ENCODE results near the gene SLC25A48.

GRCh38 chr5:135890867-135891266, 56.4 kb downstream of the SLC25A48 start:
- TF ChIP-seq, protein P1, sequence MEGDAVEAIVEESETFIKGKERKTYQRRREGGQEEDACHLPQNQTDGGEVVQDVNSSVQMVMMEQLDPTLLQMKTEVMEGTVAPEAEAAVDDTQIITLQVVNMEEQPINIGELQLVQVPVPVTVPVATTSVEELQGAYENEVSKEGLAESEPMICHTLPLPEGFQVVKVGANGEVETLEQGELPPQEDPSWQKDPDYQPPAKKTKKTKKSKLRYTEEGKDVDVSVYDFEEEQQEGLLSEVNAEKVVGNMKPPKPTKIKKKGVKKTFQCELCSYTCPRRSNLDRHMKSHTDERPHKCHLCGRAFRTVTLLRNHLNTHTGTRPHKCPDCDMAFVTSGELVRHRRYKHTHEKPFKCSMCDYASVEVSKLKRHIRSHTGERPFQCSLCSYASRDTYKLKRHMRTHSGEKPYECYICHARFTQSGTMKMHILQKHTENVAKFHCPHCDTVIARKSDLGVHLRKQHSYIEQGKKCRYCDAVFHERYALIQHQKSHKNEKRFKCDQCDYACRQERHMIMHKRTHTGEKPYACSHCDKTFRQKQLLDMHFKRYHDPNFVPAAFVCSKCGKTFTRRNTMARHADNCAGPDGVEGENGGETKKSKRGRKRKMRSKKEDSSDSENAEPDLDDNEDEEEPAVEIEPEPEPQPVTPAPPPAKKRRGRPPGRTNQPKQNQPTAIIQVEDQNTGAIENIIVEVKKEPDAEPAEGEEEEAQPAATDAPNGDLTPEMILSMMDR (conservative IDR thresholded peaks at IDR 0.05; ENCODE audit: low read depth, low read length), result no peak
- TF ChIP-seq SMC3 (IDR thresholded peaks at IDR 0.05; ENCODE audit: low read depth, low read length) (no peak), RAD21 (IDR thresholded peaks at IDR 0.05; ENCODE audit: low read length) (no peak), RFX5 (IDR thresholded peaks at IDR 0.05; ENCODE audit: low read depth, low read length) (no peak), POLR2A (IDR thresholded peaks at IDR 0.05; ENCODE audit: low read depth, low read length) (no peak), BHLHE40 (IDR thresholded peaks at IDR 0.05; ENCODE audit: low read depth, low read length) (no peak), CEBPB (IDR thresholded peaks at IDR 0.05; ENCODE audit: low read depth, low read length) (no peak), RCOR1 (IDR thresholded peaks at IDR 0.05; ENCODE audit: insufficient replicate concordance, low read length) (no peak), MAZ (IDR thresholded peaks at IDR 0.05; ENCODE audit: borderline replicate concordance, low read depth, low read length) (no peak), MAFK (IDR thresholded peaks at IDR 0.05; ENCODE audit: low read depth, low read length) (no peak), MXI1 (IDR thresholded peaks at IDR 0.05; ENCODE audit: borderline replicate concordance, low read depth, low read length) (no peak), FOS (IDR thresholded peaks at IDR 0.05; ENCODE audit: low read depth, low read length) (no peak)
- TF ChIP-seq, protein P2, sequence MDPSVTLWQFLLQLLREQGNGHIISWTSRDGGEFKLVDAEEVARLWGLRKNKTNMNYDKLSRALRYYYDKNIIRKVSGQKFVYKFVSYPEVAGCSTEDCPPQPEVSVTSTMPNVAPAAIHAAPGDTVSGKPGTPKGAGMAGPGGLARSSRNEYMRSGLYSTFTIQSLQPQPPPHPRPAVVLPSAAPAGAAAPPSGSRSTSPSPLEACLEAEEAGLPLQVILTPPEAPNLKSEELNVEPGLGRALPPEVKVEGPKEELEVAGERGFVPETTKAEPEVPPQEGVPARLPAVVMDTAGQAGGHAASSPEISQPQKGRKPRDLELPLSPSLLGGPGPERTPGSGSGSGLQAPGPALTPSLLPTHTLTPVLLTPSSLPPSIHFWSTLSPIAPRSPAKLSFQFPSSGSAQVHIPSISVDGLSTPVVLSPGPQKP (IDR thresholded peaks at IDR 0.05; ENCODE audit: borderline replicate concordance, low read depth, low read length), result no peak
- TF ChIP-seq, protein P3, sequence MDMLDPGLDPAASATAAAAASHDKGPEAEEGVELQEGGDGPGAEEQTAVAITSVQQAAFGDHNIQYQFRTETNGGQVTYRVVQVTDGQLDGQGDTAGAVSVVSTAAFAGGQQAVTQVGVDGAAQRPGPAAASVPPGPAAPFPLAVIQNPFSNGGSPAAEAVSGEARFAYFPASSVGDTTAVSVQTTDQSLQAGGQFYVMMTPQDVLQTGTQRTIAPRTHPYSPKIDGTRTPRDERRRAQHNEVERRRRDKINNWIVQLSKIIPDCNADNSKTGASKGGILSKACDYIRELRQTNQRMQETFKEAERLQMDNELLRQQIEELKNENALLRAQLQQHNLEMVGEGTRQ (IDR thresholded peaks at IDR 0.05; ENCODE audit: low read depth, low read length), result no peak
